ENCODE measurements around the gene ERC2.

ERC2 gene

DNA sequence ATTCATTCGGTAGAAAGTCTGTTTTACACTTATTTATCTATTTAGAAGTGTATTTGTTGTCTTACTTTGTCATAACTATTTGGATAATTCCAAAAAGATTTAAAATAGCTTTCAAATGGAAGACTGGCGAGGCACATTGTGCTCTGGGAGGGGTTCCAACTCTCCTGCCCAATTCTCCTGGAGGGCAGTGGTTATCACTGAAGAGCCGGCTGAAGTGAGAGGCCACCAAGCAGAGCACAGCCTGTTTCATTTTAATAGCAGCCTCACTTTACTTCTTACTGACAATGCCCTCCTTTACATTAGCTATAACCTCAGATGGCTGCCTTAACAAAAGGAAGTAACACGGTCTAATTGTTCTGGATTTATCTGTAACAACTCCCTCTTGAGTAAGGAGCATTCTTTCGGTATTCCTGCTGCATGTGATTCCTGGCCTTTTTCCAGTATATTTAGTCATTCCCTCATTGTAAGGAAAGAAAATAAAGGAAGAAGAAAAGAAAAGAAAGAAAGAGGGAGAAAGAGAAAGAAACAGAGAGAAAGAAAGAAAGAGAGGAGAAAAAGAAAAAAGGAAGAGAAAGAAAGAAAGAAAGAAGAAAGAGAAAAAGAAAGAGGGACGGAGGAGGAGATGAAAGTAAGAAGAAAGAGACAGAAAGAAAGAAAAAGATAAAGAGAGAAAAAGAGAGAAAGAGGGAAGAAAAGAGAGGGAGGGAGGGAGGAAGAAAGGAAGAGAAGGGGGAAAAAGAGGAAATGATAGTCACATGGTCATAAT, 641.4 kb downstream of the ERC2 start:
- Histone ChIP-seq H3K9ac (ENCODE audit: low read depth in 1 of 2, low read length in 2 of 2) (no peak overlapping the region), H3K36me3 (ENCODE audit: control insufficient read depth in 2 of 2, insufficient read depth in 2 of 2, low read length in 2 of 2) (no peaks in the 10 kb centered on the region), H3K27ac (ENCODE audit: low read depth in 2 of 2, low read length in 2 of 2) (no peak overlapping the region), H3K9me3 (ENCODE audit: control insufficient read depth in 2 of 2, low read length in 2 of 2) (no peaks in the 10 kb centered on the region), H3K4me1 (ENCODE audit: control insufficient read depth in 2 of 2, insufficient read depth in 2 of 2, low read length in 2 of 2) (no peaks in the 10 kb centered on the region), H3K4me3 (ENCODE audit: low read length in 2 of 2) (no peak overlapping the region), H3K27me3 (ENCODE audit: control insufficient read depth in 2 of 2, insufficient read depth in 2 of 2, low read length in 2 of 2) (peaks cover 0 to 3% of the 10 kb centered on the region in 2 donors)

GRCh38 chr3:55826097-55826496, 642.2 kb downstream of the ERC2 start:
- H3K4me3 ChIP-seq (ENCODE audit: low read length in 2 of 2), result no peak overlapping the region
- H3K27me3 ChIP-seq (ENCODE audit: control insufficient read depth in 2 of 2, insufficient read depth in 2 of 2, low read length in 2 of 2), result peaks cover 0 to 3% of the 10 kb centered on the region in 2 donors
- no peaks in the 10 kb centered on the region for H3K4me1 ChIP-seq (ENCODE audit: control insufficient read depth in 2 of 2, insufficient read depth in 2 of 2, low read length in 2 of 2)
- no peak overlapping the region for H3K27ac ChIP-seq (ENCODE audit: low read depth in 2 of 2, low read length in 2 of 2)
- no peak overlapping the region for H3K9ac ChIP-seq (ENCODE audit: low read depth in 1 of 2, low read length in 2 of 2)
- no peaks in the 10 kb centered on the region for H3K36me3 ChIP-seq (ENCODE audit: control insufficient read depth in 2 of 2, insufficient read depth in 2 of 2, low read length in 2 of 2)
- H3K9me3 ChIP-seq (ENCODE audit: control insufficient read depth in 2 of 2, low read length in 2 of 2), result no peaks in the 10 kb centered on the region

- H3K27me3 ChIP-seq (ENCODE audit: control insufficient read depth in 2 of 2, insufficient read depth in 2 of 2, low read length in 2 of 2), result peaks cover 0 to 3% of the 10 kb centered on the region in 2 donors
- no peaks in the 10 kb centered on the region for H3K36me3 ChIP-seq (ENCODE audit: control insufficient read depth in 2 of 2, insufficient read depth in 2 of 2, low read length in 2 of 2)
Observed at GRCh38 chr3:55824406-55824805, 643.9 kb downstream of the ERC2 start.

DNA sequence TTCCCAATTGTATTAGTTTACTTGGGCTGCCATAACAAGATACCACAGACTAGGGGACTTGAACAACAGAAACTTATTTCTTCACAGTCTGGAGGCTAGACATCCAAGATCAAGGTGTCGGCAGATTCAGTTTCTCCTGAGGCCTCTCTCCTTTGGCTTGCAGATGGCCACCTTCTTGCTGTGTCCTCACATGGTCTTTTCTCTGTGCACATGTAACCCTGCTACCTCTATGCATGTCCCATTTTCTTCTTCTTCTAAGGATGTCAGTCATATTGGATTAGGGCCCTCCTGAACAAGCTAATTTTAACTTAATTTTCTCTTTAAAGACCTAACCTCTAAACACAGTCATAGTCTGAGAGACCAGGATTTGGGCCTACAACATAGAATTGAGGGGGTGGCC, 644.4 kb downstream of the ERC2 start:
- Histone ChIP-seq H3K9ac (ENCODE audit: low read depth in 1 of 2, low read length in 2 of 2) (no peak overlapping the region), H3K4me1 (ENCODE audit: control insufficient read depth in 2 of 2, insufficient read depth in 2 of 2, low read length in 2 of 2) (no peaks in the 10 kb centered on the region), H3K36me3 (ENCODE audit: control insufficient read depth in 2 of 2, insufficient read depth in 2 of 2, low read length in 2 of 2) (no peaks in the 10 kb centered on the region), H3K27ac (ENCODE audit: low read depth in 2 of 2, low read length in 2 of 2) (no peak overlapping the region), H3K27me3 (ENCODE audit: control insufficient read depth in 2 of 2, insufficient read depth in 2 of 2, low read length in 2 of 2) (peaks cover 0 to 3% of the 10 kb centered on the region in 2 donors), H3K4me3 (ENCODE audit: low read length in 2 of 2) (no peak overlapping the region), H3K9me3 (ENCODE audit: control insufficient read depth in 2 of 2, low read length in 2 of 2) (no peaks in the 10 kb centered on the region)

More at GRCh38 chr3:55824406-55824805, 643.9 kb downstream of the ERC2 start:
- no peak overlapping the region for H3K4me3 ChIP-seq (ENCODE audit: low read length in 2 of 2)
- H3K27ac ChIP-seq (ENCODE audit: low read depth in 2 of 2, low read length in 2 of 2), result no peak overlapping the region
- no peaks in the 10 kb centered on the region for H3K9me3 ChIP-seq (ENCODE audit: control insufficient read depth in 2 of 2, low read length in 2 of 2)
- H3K9ac ChIP-seq (ENCODE audit: low read depth in 1 of 2, low read length in 2 of 2), result no peak overlapping the region
- H3K4me1 ChIP-seq (ENCODE audit: control insufficient read depth in 2 of 2, insufficient read depth in 2 of 2, low read length in 2 of 2), result no peaks in the 10 kb centered on the region

DNA sequence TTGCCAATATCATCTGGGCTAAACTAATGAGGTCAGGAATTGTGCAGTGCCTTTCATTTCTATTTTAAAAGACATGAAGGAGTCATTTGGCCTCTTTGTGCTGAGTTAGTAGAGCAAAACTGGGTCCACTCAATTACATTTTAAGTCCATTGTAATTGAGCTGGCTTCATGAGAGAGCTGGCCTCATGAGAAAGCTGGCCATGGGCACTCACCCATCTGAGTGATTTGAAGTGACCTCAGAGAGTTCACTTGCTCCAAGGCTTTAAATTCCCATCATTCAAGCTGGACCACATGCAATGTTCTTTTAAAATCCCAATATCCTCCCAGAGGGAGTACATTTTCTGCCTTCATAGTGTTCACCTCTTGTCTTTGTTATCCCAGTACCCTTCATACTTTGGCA, 645.3 kb downstream of the ERC2 start:
- Histone ChIP-seq H3K27ac (ENCODE audit: low read depth in 2 of 2, low read length in 2 of 2) (no peak overlapping the region), H3K9me3 (ENCODE audit: control insufficient read depth in 2 of 2, low read length in 2 of 2) (no peaks in the 10 kb centered on the region), H3K9ac (ENCODE audit: low read depth in 1 of 2, low read length in 2 of 2) (no peak overlapping the region), H3K4me3 (ENCODE audit: low read length in 2 of 2) (no peak overlapping the region), H3K36me3 (ENCODE audit: control insufficient read depth in 2 of 2, insufficient read depth in 2 of 2, low read length in 2 of 2) (no peaks in the 10 kb centered on the region), H3K27me3 (ENCODE audit: control insufficient read depth in 2 of 2, insufficient read depth in 2 of 2, low read length in 2 of 2) (peaks cover 0 to 3% of the 10 kb centered on the region in 2 donors), H3K4me1 (ENCODE audit: control insufficient read depth in 2 of 2, insufficient read depth in 2 of 2, low read length in 2 of 2) (no peaks in the 10 kb centered on the region)

GRCh38 chr3:55819005-55819404, 649.3 kb downstream of the ERC2 start:
- Histone ChIP-seq H3K4me1 (ENCODE audit: control insufficient read depth in 2 of 2, insufficient read depth in 2 of 2, low read length in 2 of 2) (no peaks in the 10 kb centered on the region), H3K9ac (ENCODE audit: low read depth in 1 of 2, low read length in 2 of 2) (no peak overlapping the region), H3K36me3 (ENCODE audit: control insufficient read depth in 2 of 2, insufficient read depth in 2 of 2, low read length in 2 of 2) (no peaks in the 10 kb centered on the region), H3K27ac (ENCODE audit: low read depth in 2 of 2, low read length in 2 of 2) (no peak overlapping the region), H3K9me3 (ENCODE audit: control insufficient read depth in 2 of 2, low read length in 2 of 2) (no peaks in the 10 kb centered on the region), H3K4me3 (ENCODE audit: low read length in 2 of 2) (no peak overlapping the region), H3K27me3 (ENCODE audit: control insufficient read depth in 2 of 2, insufficient read depth in 2 of 2, low read length in 2 of 2) (no peaks in the 10 kb centered on the region)

- Histone ChIP-seq H3K27me3 (ENCODE audit: control insufficient read depth in 2 of 2, insufficient read depth in 2 of 2, low read length in 2 of 2) (no peaks in the 10 kb centered on the region), H3K9me3 (ENCODE audit: control insufficient read depth in 2 of 2, low read length in 2 of 2) (no peaks in the 10 kb centered on the region), H3K27ac (ENCODE audit: low read depth in 2 of 2, low read length in 2 of 2) (no peak overlapping the region), H3K4me3 (ENCODE audit: low read length in 2 of 2) (no peak overlapping the region), H3K4me1 (ENCODE audit: control insufficient read depth in 2 of 2, insufficient read depth in 2 of 2, low read length in 2 of 2) (no peaks in the 10 kb centered on the region), H3K36me3 (ENCODE audit: control insufficient read depth in 2 of 2, insufficient read depth in 2 of 2, low read length in 2 of 2) (no peaks in the 10 kb centered on the region), H3K9ac (ENCODE audit: low read depth in 1 of 2, low read length in 2 of 2) (no peak overlapping the region)
Observed at GRCh38 chr3:55818485-55818884, 649.8 kb downstream of the ERC2 start.

GRCh38 chr3:55816794-55817576, 651.3 kb downstream of the ERC2 start:
- Histone ChIP-seq H3K4me3 (ENCODE audit: low read length in 2 of 2) (no peak overlapping the region), H3K27me3 (ENCODE audit: control insufficient read depth in 2 of 2, insufficient read depth in 2 of 2, low read length in 2 of 2) (no peaks in the 10 kb centered on the region), H3K4me1 (ENCODE audit: control insufficient read depth in 2 of 2, insufficient read depth in 2 of 2, low read length in 2 of 2) (no peaks in the 10 kb centered on the region), H3K36me3 (ENCODE audit: control insufficient read depth in 2 of 2, insufficient read depth in 2 of 2, low read length in 2 of 2) (no peaks in the 10 kb centered on the region), H3K9me3 (ENCODE audit: control insufficient read depth in 2 of 2, low read length in 2 of 2) (no peaks in the 10 kb centered on the region), H3K27ac (ENCODE audit: low read depth in 2 of 2, low read length in 2 of 2) (no peak overlapping the region), H3K9ac (ENCODE audit: low read depth in 1 of 2, low read length in 2 of 2) (no peak overlapping the region)

GRCh38 chr3:55815262-55815661, 653.0 kb downstream of the ERC2 start:
- Histone ChIP-seq H3K9ac (ENCODE audit: low read depth in 1 of 2, low read length in 2 of 2) (no peak overlapping the region), H3K4me1 (ENCODE audit: control insufficient read depth in 2 of 2, insufficient read depth in 2 of 2, low read length in 2 of 2) (no peaks in the 10 kb centered on the region), H3K36me3 (ENCODE audit: control insufficient read depth in 2 of 2, insufficient read depth in 2 of 2, low read length in 2 of 2) (no peaks in the 10 kb centered on the region), H3K27ac (ENCODE audit: low read depth in 2 of 2, low read length in 2 of 2) (no peak overlapping the region), H3K4me3 (ENCODE audit: low read length in 2 of 2) (no peak overlapping the region), H3K27me3 (ENCODE audit: control insufficient read depth in 2 of 2, insufficient read depth in 2 of 2, low read length in 2 of 2) (no peaks in the 10 kb centered on the region), H3K9me3 (ENCODE audit: control insufficient read depth in 2 of 2, low read length in 2 of 2) (no peaks in the 10 kb centered on the region)

- H3K36me3 ChIP-seq (ENCODE audit: control insufficient read depth in 2 of 2, insufficient read depth in 2 of 2, low read length in 2 of 2), result no peaks in the 10 kb centered on the region
- no peaks in the 10 kb centered on the region for H3K27me3 ChIP-seq (ENCODE audit: control insufficient read depth in 2 of 2, insufficient read depth in 2 of 2, low read length in 2 of 2)
- no peak overlapping the region for H3K9ac ChIP-seq (ENCODE audit: low read depth in 1 of 2, low read length in 2 of 2)
- no peaks in the 10 kb centered on the region for H3K4me1 ChIP-seq (ENCODE audit: control insufficient read depth in 2 of 2, insufficient read depth in 2 of 2, low read length in 2 of 2)
- H3K4me3 ChIP-seq (ENCODE audit: low read length in 2 of 2), result no peak overlapping the region
- H3K27ac ChIP-seq (ENCODE audit: low read depth in 2 of 2, low read length in 2 of 2), result no peak overlapping the region
- H3K9me3 ChIP-seq (ENCODE audit: control insufficient read depth in 2 of 2, low read length in 2 of 2), result no peaks in the 10 kb centered on the region
Observed at GRCh38 chr3:55813268-55814097, 654.8 kb downstream of the ERC2 start.
